SIG-M5 treated with dmso at 0.1 percent for 504 hours (cell line): Measurements from ENCODE around the gene TCAF1.
"Not testable (repeated sequence)": the region's sequence is repeated elsewhere in the genome, so short reads cannot be mapped to it uniquely, and the experiment has no call there.

ENCODE experiments used
- DNase-seq: peaks from one replicate; lab custom pipeline; 2025; ENCODE audit not compliant: unreplicated experiment; lab: John Stamatoyannopoulos, UW

TCAF1 gene

DNA sequence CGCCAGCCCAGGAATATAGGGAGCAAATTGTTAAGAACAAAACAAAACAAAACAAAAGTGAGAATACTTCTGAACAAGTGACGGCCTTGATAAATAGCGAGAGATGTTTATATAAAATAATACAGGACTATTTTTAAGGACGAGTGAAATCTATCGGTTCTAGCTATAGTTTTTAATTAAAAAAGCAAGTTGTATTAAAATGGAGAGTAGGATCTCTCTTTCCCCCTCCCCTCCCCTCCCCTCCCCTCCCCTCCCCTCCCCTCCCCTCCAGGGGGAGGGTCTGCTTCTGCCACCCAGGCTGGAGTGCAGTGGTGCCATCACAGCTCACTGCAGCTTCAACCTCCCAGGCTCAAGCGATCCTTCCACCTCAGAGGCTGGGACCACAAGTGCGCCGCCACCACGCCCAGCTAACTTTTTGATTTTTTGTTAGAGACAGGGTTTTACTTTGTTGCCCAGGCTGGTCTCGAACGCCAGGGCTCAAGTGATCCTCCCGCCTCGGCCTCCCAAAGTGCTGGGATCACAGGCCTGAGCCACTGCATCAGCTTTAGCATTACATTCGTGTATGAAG lies 440 bp upstream of the TCAF1 start:
- no peak for DNase-seq

DNA sequence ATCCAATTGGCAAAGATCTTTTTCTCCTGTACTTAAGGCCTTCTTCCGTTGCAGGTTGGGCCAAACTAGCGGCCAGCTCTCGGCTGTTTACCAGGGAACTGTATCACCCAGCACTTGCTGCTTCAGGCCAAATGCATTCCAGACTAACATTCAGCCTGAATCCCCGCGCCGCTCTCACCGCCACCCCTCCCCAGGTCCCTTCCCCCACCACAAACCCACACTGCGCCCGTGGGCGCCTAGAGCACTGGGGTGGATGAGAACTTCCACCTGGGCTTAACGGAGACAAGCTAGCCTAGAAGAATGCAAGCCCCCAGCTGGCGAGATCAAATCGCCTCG lies 676 bp downstream of the TCAF1 start:
- DNase-seq: no peak

DNA sequence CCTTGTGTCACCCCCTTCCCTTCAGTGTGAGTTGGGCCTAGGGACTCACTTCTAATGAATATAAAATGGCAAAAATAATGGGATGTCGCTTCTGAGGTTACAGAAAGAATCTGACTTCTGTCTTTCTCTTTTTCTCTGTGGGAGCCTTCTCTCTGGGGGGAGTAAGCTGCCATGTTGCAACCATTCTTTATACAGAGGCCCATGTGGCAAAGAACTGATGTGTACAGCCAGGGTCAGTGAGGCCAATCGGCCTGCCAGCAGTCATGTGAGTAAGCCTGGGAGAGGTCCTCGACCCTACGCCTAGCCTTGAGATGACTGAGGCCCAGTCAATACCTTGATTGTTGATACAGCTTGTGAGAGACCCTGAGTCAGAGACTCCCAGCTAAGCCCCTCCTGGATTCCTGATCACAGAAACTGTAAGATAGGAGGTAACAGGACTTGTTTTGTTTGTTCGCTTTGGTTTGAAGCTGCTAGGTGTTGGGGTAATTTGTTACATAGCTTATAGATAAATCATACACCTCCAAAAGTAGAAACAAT lies 1.7 kb downstream of the TCAF1 start:
- no peak for DNase-seq

DNA sequence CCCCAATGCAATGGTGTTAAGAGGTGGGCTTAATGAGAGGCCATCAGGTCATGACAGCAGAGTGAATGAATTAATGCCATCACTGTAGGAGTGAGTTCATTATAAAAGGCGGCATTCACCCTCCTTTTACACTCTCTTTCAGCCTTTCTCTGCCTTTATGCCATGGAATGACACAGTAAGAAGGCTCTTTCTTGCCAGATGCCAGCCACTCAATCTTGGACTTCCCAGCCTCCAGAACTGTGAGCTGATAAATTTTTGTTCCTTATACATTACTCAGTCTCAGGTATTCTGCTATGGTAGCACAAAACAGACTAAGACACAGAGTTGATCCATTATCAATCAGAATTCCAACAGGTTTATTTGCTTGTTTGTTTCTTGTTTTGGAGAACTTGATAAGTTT lies 3.2 kb downstream of the TCAF1 start:
- DNase-seq: no peak

DNA sequence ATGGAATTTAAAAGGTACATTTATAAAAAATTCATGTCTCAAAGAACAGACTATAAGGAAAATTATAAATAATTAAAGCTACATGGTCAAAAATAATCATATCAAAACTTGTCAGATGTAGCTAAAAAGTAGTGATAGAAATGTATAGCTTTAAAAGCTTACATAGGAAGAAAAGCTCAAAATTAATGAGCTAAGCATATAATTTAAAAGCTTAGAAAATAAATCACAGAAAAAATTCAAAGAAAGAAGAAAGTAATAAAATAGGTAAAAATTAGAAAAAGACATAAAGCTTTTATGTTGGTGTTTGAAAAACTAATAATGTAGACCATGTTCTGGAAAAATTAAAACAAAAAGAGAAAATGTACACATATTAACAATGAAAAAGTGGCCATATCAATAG lies 5.3 kb downstream of the TCAF1 start:
- no peak for DNase-seq

DNA sequence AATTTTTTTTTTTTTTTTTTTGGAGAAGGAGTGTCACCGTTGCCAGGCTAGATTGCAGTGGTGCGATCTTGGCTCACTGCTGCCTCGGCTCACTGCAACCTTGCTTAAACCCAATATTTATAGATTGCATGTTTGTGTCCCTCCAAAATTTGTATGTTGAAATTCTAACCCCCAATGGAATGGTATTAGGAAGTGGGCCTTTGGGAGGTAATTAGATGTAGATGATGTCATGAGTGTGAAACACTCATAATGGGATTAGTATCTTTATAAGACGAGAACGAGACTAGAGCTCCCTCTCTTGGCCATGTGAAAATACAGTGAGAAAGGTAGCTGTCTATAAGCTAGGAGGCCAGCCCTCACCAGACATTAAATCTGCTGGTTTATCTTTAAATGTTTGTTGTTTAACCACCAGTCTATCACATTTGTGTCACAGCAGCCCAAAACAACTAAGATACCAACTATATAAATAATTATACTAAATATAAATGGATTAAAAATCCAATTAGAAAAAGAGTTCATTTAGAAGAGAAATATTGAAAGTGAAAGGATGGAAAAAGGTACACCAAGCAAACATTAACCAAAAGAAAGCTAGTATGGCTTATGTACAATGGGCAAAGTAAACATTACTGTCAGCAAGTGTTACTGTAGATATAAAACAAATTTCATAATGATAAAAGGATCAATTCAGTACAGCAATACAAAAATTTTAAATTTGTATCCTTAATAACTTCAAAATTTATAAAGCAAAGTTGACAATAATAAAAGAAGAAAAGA lies 9.3 kb downstream of the TCAF1 start:
- peak; percentile 56 for DNase-seq

DNA sequence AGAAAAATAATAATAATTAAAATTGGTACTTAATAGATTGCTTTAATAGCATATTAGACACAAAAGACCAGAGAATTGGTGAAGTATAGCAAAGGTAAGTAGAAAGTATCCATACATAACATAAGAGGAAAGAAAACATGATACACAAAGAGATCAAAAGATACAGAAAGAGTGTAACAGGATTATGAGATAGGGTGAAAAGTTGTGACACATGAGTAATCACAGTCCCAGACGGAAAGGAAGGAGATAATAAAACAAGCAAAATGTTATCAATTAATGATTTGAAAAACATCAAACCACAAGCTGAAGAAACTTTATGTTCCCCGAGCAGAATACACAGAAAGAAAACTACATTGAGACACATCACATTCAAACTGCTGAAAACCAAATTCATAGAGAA lies 10.5 kb downstream of the TCAF1 start:
- no peak for DNase-seq

DNA sequence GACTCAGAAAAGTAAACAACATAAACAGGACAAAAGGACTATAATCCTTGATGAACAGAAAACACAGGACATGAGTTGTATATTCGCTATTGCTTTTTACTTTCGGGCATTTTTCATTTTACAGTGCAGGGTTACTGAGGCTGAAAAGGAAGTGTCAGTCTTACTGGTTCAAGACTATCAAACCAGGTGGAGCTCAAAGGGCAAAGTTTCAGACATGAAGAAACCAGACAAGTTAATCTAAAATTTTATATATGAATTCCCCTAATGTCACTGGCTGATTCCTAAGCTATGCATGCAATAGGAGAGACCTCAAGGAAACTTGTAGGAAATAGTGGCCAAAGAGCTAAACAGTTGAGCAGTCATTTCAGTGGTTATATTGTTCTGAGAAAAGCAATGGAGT lies 11.4 kb downstream of the TCAF1 start:
- DNase-seq: no peak

DNA sequence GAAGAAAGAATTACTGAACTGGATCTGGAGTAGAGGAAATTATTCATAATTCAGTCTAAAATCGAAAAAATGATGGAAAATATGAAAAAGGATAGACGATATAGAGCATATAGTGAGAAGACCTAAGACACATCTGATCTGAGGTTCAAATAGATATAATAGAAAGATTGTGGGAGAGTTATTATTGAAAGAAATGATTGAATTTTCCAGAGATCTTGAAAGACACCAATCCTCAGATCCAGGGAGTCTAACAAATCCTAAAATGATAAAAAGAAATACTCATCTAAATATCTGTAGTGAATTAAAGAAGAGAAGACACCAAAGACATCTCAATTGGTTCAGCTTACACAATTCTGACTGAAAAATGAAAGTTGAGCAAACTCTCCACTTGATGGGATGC lies 12.9 kb downstream of the TCAF1 start:
- no peak for DNase-seq

DNA sequence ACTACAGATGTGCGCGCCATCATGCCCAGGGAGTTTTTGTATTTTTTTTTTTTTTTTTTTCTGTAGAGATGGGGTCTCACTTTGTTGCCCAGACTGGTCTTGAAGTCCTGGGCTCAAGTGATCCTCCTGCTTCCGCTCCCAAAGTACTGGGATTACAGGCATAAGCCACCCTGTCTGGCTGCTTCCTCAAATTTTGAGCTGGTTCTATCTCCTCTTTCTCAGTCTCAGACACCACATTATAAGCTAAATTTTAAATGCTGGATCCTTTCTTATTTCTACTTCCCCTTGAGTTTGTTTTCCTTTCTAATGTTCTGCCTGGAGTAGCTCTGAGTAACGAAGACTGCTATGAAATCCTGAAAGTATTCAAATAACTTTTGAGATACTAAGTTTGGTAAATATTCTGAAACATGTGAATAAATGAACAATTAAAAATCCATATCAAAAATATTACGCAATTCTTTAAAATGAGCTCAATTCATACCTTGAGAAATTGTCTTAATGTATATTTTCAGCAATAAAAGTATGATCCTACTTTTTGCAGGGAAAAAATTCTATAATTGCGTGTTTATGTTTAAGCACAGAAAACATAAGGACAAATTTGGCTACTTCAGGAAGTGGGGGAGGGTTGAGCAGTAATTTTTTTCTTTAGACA lies 15.0 kb downstream of the TCAF1 start:
- no peak for DNase-seq

DNA sequence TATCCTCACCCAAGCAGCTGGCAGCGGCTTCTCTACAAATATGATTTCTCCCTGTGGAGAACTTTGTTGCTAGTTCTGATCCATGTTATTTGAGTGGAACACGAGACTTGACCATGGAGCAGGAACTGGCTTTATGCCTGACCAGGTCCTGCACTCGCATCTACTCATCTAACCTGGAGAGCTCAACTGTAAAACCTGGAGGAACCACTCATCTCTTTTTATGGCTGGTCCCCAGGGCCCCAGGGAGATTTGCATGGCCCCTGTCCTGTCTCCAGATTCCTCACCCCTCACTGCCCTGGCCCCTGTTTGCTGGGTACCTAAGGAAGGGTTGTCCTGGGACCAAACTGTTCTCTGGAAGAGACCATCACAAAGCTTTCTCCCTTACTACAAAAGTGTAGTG lies 16.0 kb downstream of the TCAF1 start:
- no peak for DNase-seq

DNA sequence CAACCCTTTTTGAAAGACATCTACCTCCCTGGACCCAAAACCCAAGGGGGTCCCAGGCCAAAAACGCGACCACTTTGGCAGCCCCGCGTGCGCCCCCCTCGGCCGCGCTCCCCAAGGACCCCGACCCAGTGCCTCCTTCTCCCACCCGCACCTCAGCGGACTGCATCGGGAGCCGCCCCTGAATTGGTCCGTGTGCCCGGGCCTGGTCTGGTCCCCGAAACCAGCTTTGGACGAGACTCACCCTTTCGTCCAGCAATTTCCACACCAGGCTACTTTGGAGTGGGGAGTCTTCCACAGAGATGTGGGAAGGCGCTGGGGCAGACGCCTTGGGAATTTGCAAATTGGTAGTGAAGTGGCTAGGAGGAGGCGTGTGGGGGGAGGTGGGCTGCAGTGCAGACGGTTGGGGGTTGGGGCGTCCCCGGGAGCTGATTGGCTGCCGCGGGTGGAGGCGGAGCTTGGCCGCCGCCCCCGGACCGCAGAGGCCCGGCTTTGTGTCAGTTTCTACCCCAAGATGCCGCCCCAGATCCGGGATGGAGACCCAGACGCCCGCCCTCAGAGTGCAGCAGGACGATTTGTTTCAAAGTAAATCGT lies 16.9 kb downstream of the TCAF1 start:
- no peak for DNase-seq

DNA sequence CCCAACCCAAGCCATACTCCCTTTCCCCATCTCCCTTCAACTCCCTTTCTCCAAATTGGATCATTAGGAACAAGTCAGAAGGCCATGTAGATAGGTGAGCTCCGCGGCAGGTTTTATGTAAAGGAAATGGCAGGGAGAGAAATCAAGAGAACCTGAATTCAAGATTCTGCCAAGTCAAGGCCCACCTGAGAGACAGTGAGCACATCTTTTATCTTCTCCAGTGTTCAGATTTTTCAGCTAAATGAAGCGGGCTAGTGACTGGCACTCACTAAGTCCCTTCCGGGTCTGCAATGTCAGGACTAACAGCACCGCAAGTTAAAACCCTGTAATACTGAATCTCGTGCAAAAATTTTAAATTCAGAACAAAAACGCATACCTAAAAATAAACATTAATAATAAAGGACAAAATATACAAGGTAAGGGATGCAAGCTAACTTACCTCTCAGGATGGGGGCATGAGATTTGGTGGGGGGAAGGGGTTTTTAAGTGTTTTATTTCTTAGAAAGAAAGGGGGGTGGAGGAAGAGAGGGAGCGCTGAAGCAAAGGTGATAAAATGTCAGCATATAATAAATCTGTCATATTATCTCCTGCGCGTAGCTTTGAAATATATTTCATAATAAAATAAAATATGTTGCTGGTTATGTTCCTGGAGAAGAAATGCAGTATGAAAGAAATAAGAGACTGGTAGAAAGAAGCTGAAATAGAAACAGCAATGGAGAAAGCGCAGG lies 17.6 kb downstream of the TCAF1 start:
- DNase-seq: no peak

DNA sequence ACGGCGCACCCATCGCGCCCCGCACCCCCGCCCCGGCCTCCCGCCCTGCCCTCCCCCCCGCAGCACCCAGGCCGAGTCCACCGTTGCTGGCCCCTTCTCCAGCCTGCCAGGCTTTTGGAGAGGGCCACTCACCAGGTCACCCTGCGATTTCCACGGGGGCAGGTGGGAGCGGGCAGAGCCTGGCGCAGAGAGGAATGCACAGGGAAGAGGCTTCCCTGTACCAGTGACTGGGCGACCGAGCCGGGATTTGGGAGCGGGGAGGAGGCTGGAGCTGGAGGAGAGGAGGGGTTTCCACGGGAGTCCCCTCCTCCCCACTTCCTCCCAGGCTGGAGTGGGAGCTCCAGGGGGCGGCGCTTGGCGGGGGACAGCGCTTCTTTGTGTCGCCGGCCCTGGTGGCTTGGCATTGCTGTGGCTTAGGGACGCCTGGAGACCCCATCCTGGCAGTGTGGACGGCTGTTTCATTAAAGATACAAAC lies 19.3 kb downstream of the TCAF1 start:
- DNase-seq: no peak

DNA sequence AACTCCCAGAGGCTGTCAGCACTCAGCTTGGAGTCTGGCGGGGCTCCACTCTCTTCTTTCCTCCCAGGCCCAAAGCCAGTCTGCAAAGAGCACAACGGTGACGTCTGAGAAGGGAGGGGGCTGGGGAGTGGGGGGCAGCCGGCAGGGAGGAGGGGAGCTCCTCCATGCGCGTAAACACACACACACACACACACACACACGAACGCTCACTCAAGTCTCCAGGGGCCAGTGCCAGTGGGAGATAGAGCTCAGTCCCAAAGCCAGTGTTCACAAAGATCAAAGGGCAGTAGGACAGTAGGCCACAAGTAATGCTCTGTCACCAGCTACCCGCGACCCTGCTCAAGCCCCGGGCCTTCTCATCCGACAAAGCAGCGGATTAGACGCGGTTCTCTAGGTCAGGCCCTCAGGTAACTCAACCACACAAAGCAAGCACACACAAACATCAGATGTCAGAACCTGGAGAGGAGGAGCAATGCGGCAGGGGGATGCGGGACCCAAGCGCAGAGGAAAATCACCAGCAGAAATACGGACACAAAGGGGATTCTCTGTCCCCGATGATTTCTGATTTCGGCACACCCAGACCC lies 19.9 kb downstream of the TCAF1 start:
- no peak for DNase-seq

DNA sequence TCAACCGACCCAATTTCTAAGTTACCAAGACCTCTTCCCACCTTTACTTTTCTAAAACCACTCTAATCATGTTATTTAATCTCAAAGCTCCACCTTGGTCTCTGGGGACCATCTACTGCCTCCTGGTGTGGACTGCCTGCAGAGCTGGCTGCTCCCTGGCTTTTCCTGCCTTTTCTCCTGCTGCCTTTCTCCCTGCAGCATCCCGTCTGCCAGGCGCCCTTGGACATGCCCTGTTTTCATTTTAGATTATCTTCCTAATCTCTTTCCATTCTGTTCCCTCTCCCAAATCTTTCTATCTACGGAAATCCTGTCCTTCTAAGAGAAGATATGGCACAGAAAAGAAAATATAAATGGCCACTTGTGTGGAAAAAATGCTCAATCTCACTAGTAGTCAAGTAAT lies 23.1 kb downstream of the TCAF1 start:
- no peak for DNase-seq

DNA sequence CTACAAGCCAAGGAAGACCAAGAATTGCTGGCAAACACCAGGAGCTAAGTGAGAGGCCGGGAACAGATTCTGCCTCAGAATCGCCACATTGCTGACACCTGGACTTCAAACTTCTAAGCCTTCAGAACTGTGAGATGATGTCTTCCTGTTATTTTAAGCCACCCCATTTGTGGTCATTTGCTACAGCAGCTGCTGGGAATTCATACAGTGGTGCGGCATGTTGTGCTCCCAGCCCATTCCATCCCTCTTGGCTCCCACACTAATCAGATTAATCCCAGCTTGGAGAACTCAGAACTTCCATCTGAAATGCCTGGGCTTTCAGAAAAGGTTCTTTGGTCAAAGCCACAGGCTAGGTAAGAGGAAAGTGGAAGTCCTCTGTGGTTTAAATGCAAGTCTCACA lies 24.9 kb downstream of the TCAF1 start:
- no peak for DNase-seq

DNA sequence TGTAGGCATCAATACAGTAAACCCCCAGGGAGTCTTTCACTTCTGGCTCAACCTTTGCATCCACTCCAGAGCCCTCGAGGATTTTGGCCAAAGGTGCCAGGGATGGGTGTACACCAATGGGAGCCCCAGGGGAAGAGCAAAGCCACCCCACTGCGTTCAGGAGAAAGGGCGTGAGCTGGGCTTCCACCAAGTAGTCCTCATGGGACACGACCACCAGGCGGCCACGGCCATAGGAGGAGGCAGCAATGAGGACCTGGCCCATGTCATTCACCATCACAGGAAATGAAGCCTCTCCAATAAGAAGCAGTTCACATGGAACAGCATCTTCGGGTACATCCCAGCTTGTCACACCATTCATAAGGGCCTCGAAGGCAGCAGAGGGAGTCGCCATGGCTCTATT lies 25.8 kb downstream of the TCAF1 start:
- no peak for DNase-seq

DNA sequence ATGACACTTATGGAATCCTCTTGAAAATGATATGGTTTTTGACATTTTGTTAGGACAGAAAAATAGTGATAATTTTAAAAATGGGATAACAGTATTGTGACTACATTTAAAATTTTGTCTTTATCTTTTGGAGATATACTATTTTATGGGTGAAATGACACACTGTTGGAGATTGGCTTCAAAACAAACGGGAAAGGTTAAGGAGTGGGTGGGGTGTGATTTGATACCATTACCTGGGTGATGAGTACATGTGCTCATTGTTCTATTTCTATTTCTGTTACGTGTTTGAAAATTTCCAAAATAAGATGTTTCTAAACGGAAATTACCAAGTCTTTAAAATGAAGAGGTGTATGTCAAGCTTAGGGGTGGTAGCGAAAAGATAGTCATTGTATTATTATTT lies 28.7 kb downstream of the TCAF1 start:
- not testable (repeated sequence) for DNase-seq

DNA sequence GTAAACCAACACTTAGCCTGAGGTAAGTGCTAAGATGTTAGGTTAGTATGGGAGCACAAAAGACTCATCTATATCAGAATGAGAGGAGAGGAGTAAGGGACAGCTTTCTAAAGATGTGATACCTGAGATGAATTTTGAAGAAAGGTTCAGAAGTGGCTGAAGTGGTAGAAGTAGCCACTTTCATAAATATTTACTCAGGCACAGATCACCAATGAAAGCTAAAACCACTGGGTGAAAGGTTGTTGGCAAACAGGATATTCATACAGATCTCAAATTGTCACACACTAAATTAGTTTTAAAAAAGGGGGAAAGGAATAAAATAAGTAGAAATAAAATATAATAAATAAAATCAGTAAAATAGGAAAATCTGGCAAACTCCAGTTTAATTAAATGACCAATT lies 30.4 kb downstream of the TCAF1 start:
- not testable (repeated sequence) for DNase-seq

DNA sequence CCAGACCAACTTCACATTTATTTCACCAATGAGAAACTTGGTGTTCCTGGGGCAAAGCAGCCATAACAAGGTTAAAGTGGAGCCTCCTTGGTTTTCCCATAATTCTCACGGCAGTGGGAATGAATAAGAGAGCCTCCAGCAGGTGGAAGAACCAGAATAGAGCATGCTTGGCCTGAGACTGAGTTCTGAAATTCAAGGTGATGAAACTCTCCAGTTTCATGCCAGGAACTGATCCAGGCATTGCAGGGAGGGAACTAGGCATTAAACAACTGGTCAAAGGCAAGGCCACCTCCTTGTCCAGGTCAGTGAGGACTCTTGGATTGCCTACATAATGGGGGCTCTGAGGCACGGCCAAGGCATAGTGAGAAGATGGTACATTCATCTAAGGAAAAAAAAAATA lies 44.0 kb downstream of the TCAF1 start:
- DNase-seq: not testable (repeated sequence)
